Keratinocyte (primary cell): ENCODE measurements around the gene FIZ1.
"Not testable (repeated sequence)": the region's sequence is repeated elsewhere in the genome, so short reads cannot be mapped to it uniquely, and the experiment has no call there.

ENCODE experiments used
- EZH2 ChIP-seq: IDR thresholded peaks from one replicate; pipeline ENCODE4 v1.6.1; 2012; ENCODE audit warnings: inconsistent platforms, mild to moderate bottlenecking, low read length, moderate library complexity
- TF ChIP-seq, protein P1 (sequence below), 3 experiments: IDR thresholded peaks in 1 of 3; conservative IDR thresholded peaks in 1 of 3; optimal IDR thresholded peaks in 1 of 3; 2 replicates in 2 of 3; 3 replicates in 1 of 3; pipeline versions ENCODE3 to v1.5.1; 2011; ENCODE audit warnings: low read length in 3 of 3, mild to moderate bottlenecking in 3 of 3, moderate library complexity in 2 of 3, control low read depth in 1 of 3, inconsistent platforms in 1 of 3; ENCODE audit not compliant: insufficient read depth in 2 of 3; ENCODE audit errors: extremely low read depth in 1 of 3

DNA sequence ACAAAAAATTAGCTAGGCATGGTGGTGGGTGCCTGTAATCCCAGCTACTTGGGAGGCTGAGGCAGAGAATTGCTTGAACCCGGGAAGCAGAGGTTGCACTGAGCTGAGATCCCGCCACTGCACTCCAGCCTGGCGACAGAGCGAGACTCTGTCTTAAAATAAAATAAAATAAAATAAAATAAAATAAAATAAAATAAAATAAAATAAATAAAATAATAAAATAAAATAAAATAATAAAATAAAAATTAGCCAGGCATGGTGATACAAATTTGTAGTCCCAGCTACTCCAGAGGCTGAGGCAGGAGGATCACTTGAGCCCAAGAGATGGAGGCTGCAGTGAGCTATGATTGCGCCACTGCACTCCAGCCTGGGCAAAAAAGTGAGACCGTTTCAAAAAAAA, 25.4 kb downstream of the FIZ1 start:
- TF ChIP-seq, protein P1, sequence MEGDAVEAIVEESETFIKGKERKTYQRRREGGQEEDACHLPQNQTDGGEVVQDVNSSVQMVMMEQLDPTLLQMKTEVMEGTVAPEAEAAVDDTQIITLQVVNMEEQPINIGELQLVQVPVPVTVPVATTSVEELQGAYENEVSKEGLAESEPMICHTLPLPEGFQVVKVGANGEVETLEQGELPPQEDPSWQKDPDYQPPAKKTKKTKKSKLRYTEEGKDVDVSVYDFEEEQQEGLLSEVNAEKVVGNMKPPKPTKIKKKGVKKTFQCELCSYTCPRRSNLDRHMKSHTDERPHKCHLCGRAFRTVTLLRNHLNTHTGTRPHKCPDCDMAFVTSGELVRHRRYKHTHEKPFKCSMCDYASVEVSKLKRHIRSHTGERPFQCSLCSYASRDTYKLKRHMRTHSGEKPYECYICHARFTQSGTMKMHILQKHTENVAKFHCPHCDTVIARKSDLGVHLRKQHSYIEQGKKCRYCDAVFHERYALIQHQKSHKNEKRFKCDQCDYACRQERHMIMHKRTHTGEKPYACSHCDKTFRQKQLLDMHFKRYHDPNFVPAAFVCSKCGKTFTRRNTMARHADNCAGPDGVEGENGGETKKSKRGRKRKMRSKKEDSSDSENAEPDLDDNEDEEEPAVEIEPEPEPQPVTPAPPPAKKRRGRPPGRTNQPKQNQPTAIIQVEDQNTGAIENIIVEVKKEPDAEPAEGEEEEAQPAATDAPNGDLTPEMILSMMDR (optimal IDR thresholded peaks at IDR 0.05 in 1 of 3, IDR thresholded peaks at IDR 0.05 in 1 of 3, conservative IDR thresholded peaks at IDR 0.05 in 1 of 3; ENCODE audit: extremely low read depth in 1 of 3, insufficient read depth in 2 of 3, low read length in 3 of 3) = not testable (repeated sequence)
- TF ChIP-seq EZH2 = not testable (repeated sequence)
